Neural progenitor cell (in vitro differentiated cells): Measurements from ENCODE around the gene GARIN5B. TPM values are rescaled to one million over a fixed set of nuclear protein-coding genes. Genes with fewer than 3 reads are reported as not detected.
A peak's percentile ranks its signal among the peaks of the same experiment; 100 is the strongest.

Source experiments
- DNase-seq: peaks from one replicate; pipeline ENCODE4 v3.0.0-alpha.2; 2016; ENCODE audit warnings: low spot score
- H2AFZ ChIP-seq: fragments of 200-600 bp; sonication (generic); replicated peaks from 2 replicates; pipeline ENCODE4 v1.6.1; 2016; ENCODE audit warnings: antibody characterized with exemption
- H3F3A ChIP-seq: fragments of 200-600 bp; sonication (generic); 2 replicates; pipeline ENCODE4 v1.6.1; 2016; ENCODE audit warnings: antibody characterized with exemption, low read depth
- H3K27ac ChIP-seq: fragments of 200-600 bp; sonication (generic); 2 replicates; pipeline ENCODE4 v1.5.1; 2016; ENCODE audit warnings: mild to moderate bottlenecking
- H3K27me3 ChIP-seq: fragments of 200-600 bp; sonication (generic); 2 replicates; pipeline ENCODE4 v1.6.1; 2016; ENCODE audit warnings: mild to moderate bottlenecking, moderate library complexity
- H3K36me3 ChIP-seq: fragments of 200-600 bp; sonication (generic); 2 replicates; pipeline ENCODE4 v1.5.1; 2016
- H3K4me1 ChIP-seq: fragments of 200-600 bp; sonication (generic); 2 replicates; pipeline ENCODE4 v1.6.1; 2016; ENCODE audit warnings: mixed run types
- H3K4me2 ChIP-seq: fragments of 200-600 bp; sonication (generic); 2 replicates; pipeline ENCODE4 v1.6.1; 2016
- H3K4me3 ChIP-seq: fragments of 200-600 bp; sonication (generic); 2 replicates; pipeline ENCODE4 v1.5.1; 2016
- H3K79me2 ChIP-seq: fragments of 200-600 bp; sonication (generic); 2 replicates; pipeline ENCODE4 v1.6.1; 2016; ENCODE audit warnings: low read depth
- H3K9ac ChIP-seq: fragments of 200-600 bp; sonication (generic); 2 replicates; pipeline ENCODE4 v1.6.1; 2016
- H3K9me3 ChIP-seq: fragments of 200-600 bp; sonication (generic); 2 replicates; pipeline ENCODE4 v1.5.1; 2016; ENCODE audit warnings: low read depth
- H4K20me1 ChIP-seq: fragments of 200-600 bp; sonication (generic); 2 replicates; pipeline ENCODE4 v1.6.1; 2016; ENCODE audit warnings: low read depth
- H3K27ac Mint-ChIP-seq: 3 replicates; pipeline ENCODE4 v1.8.0; 2021; ENCODE audit warnings: mixed read lengths
- H3K27me3 Mint-ChIP-seq: 2 replicates; pipeline ENCODE4 v1.8.0; 2022; ENCODE audit warnings: low read depth, mild to moderate bottlenecking, inconsistent platforms, moderate library complexity, mixed read lengths; ENCODE audit not compliant: insufficient read depth
- H3K36me3 Mint-ChIP-seq: 3 replicates; pipeline ENCODE4 v1.8.0; 2021; ENCODE audit warnings: mixed read lengths
- H3K4me1 Mint-ChIP-seq: 3 replicates; pipeline ENCODE4 v1.8.0; 2021; ENCODE audit warnings: mixed read lengths
- H3K4me3 Mint-ChIP-seq: 3 replicates; pipeline ENCODE4 v1.8.0; 2021; ENCODE audit warnings: mild to moderate bottlenecking, moderate library complexity, mixed read lengths
- H3K9me3 Mint-ChIP-seq: 3 replicates; pipeline ENCODE4 v1.8.0; 2020; ENCODE audit warnings: mixed read lengths
- CTCF ChIP-seq: fragments of 200-600 bp; sonication (generic); IDR thresholded peaks from 2 replicates; pipeline ENCODE4 v1.5.1; 2017; ENCODE audit warnings: antibody characterized with exemption, mild to moderate bottlenecking
- EZH2 ChIP-seq: fragments of 200-600 bp; sonication (generic); IDR thresholded peaks from 2 replicates; pipeline ENCODE4 v1.6.1; 2017; ENCODE audit warnings: antibody characterized with exemption, mild to moderate bottlenecking, moderate library complexity
- EZH2phosphoT487 ChIP-seq: fragments of 200-600 bp; sonication (generic); IDR thresholded peaks from 2 replicates; pipeline ENCODE4 v1.6.1; 2017; ENCODE audit warnings: antibody characterized with exemption
- total RNA-seq: library from RNA; depleted of rRNA; stranded (reverse); fragments of >200 nt; gene quantifications from 2 replicates; pipeline ENCODE4 v1.2.3, GENCODE V29; 2015; ENCODE audit warnings: low replicate concordance

GARIN5B gene
- total RNA-seq, 1 donor from 2014 or later: not detected

- Mint-ChIP-seq H3K36me3 (no peaks in the 10 kb centered on the region), H3K4me1 (peaks cover 4% of the 10 kb centered on the region), H3K4me3 (no peak overlapping the region), H3K9me3 (no peaks in the 10 kb centered on the region), H3K27me3 (peaks cover 24% of the 10 kb centered on the region), H3K27ac (no peak overlapping the region)
- TF ChIP-seq EZH2: no peak
- TF ChIP-seq CTCF: no peak
- TF ChIP-seq EZH2phosphoT487: no peak
- Histone ChIP-seq H3K27me3 (peaks cover 7% of the 10 kb centered on the region), H3F3A (peaks cover 3% of the 10 kb centered on the region), H3K27ac (no peak overlapping the region), H3K36me3 (no peaks in the 10 kb centered on the region), H3K9ac (no peak overlapping the region), H4K20me1 (no peaks in the 10 kb centered on the region), H3K79me2 (no peaks in the 10 kb centered on the region), H2AFZ (peak overlapping the region; percentile 57), H3K4me1 (peaks cover 9% of the 10 kb centered on the region), H3K4me3 (no peak overlapping the region), H3K4me2 (no peak overlapping the region), H3K9me3 (no peaks in the 10 kb centered on the region)
- no peak for DNase-seq
Measured at GRCh38 chr19:55362174-55362989, 678 bp downstream of the GARIN5B start.

DNA sequence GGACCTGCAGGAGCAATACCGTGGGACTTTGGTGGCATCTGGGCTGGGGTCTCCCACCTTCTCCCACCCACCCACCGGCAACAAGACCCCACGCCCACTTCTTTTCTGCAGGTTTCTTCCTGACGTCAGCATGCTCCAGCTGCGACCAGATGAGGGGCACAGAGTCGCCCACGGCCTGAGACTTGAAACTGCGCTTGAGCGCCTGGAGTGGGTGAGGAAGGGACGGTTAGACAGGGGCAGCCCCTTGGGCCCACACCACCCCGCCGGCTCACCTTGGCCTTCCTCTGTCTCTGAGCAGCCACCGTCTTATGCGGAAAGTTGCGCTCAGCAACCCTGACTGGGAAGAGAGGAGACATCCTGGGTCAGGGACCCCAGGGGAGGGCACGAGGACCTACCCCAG, 2.2 kb downstream of the GARIN5B start:
- no peak overlapping the region for H3K4me2 ChIP-seq
- H3K4me3 ChIP-seq: no peak overlapping the region
- Mint-ChIP-seq H3K27me3 (peaks cover 30% of the 10 kb centered on the region), H3K27ac (no peak overlapping the region), H3K36me3 (no peaks in the 10 kb centered on the region), H3K9me3 (no peaks in the 10 kb centered on the region), H3K4me1 (peaks cover 2% of the 10 kb centered on the region), H3K4me3 (no peak overlapping the region)
- H3F3A ChIP-seq: peaks cover 3% of the 10 kb centered on the region
- DNase-seq: no peak
- no peaks in the 10 kb centered on the region for H3K9me3 ChIP-seq
- H2AFZ ChIP-seq: no peak overlapping the region
- peaks cover 17% of the 10 kb centered on the region for H3K27me3 ChIP-seq
- H3K79me2 ChIP-seq: no peaks in the 10 kb centered on the region
- H3K9ac ChIP-seq: no peak overlapping the region
- H3K27ac ChIP-seq: no peak overlapping the region
- TF ChIP-seq CTCF (no peak), EZH2phosphoT487 (no peak), EZH2 (no peak)
- peaks cover 9% of the 10 kb centered on the region for H3K4me1 ChIP-seq
- no peaks in the 10 kb centered on the region for H3K36me3 ChIP-seq
- H4K20me1 ChIP-seq: no peaks in the 10 kb centered on the region

GRCh38 chr19:55358943-55359908, 3.8 kb downstream of the GARIN5B start:
- Mint-ChIP-seq H3K27ac (no peak overlapping the region), H3K9me3 (no peaks in the 10 kb centered on the region), H3K4me1 (peaks cover 5% of the 10 kb centered on the region), H3K36me3 (no peaks in the 10 kb centered on the region), H3K4me3 (no peak overlapping the region), H3K27me3 (peaks cover 40% of the 10 kb centered on the region)
- Histone ChIP-seq H3F3A (peaks cover 18% of the 10 kb centered on the region), H3K27me3 (peaks cover 34% of the 10 kb centered on the region), H3K4me3 (no peak overlapping the region), H3K9ac (no peak overlapping the region), H3K4me1 (peaks cover 15% of the 10 kb centered on the region), H3K79me2 (no peaks in the 10 kb centered on the region), H3K9me3 (no peaks in the 10 kb centered on the region), H3K4me2 (no peak overlapping the region), H2AFZ (no peak overlapping the region), H3K27ac (no peak overlapping the region), H3K36me3 (no peaks in the 10 kb centered on the region), H4K20me1 (no peaks in the 10 kb centered on the region)
- TF ChIP-seq CTCF (no peak), EZH2phosphoT487 (no peak), EZH2 (no peak)
- no peak for DNase-seq
